ENCODE results near the gene SLC25A47. TPM values are rescaled to one million over a fixed set of nuclear protein-coding genes. Genes with fewer than 3 reads are reported as not detected.
"Not testable (repeated sequence)": the region's sequence is repeated elsewhere in the genome, so short reads cannot be mapped to it uniquely, and the experiment has no call there.

The SLC25A47 gene
- polyA plus RNA-seq, 10 donors = 0.11 to 0.14 TPM; not detected in 8

DNA sequence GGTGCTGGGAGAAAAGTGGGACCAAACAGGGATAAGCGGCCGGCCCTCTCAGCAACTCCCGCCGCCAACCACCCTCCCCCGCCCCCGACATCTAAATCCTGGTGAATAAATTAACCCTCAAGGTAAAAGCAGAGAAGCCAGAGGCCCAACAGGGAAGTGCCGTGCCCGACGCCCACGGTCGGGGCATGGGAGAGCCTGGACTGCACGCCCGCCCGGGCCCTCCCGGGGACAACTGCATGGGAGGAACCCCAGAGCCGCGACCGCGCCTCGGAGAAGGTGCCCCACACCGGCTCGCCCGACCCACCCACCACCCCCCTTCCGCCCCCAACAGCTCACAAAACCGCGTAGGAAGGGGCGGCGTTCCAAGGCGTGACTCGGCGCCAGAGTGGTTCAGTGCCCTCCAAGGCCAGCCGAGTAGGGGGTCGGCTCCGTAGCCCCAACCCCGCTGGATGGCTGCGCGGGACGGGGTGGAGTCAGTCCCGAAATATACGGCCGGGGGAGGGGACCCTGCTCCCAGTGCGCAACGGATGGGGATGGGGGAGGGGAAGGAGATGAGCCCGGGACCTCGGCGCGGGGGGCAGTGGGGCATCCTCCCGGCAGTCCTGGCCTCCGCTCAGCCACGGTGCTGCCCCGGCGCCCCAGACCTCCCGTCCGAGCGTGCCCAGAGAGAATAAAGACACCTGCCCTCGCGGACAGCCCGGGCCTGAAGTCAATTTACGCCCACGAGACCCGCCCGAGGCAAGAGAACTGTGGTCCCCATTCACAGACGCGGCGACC lies 17.6 kb upstream of the SLC25A47 start:
- DNase-seq = peak in 1 of 3 donors; percentile 50

DNA sequence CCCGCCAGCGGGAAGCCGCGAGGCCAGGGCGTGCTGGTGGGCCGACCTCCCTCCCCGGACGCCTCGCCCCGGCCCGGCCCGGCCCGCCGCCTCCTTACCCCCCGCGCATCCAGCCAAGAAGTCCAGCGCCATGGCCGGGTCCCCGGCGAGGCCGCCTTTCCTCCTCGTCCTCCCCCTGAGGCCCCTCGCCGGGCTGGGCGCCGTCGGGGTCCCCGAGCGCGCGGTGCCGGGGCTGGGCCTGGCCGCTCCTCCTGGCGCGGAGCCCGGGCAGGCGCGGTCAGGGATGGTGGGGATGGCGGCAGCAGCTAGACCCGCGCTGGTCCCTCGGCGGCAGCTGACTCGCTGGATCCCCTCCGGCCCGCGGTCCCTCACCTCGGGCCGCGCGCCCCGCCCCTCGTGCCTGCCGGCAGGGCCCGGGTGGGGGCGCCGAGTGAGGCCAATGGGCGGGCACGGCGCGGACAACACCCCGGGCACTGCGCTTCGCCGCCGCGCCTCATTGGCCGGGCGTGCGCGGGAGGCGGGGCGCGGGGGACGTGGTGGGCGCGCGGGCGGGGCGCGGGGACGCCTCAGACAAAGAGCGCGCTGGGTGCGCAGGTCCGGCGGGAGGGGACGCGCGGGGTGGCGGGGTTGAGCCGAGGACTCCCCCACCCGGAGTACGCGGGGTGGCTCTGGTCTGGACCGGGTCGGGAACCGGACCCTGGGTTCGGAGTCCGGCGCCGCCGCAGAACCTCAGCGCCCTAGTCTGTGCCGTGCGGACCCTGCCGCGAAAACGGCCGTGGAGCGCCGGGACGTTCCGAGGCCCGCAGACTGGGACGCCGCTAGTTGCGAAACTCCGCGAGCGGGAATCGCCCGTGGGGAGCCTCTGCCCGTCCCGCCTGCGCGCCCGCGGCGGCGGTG lies 16.8 kb upstream of the SLC25A47 start, which contains the start of gene SLC25A29:
SLC25A29 (minus strand) TSS at position 344 of the 897 bp plus-strand sequence; CDS start at position 132, 212 bp downstream.
- peak; percentile 87 to 95 (median 90) for DNase-seq

DNA sequence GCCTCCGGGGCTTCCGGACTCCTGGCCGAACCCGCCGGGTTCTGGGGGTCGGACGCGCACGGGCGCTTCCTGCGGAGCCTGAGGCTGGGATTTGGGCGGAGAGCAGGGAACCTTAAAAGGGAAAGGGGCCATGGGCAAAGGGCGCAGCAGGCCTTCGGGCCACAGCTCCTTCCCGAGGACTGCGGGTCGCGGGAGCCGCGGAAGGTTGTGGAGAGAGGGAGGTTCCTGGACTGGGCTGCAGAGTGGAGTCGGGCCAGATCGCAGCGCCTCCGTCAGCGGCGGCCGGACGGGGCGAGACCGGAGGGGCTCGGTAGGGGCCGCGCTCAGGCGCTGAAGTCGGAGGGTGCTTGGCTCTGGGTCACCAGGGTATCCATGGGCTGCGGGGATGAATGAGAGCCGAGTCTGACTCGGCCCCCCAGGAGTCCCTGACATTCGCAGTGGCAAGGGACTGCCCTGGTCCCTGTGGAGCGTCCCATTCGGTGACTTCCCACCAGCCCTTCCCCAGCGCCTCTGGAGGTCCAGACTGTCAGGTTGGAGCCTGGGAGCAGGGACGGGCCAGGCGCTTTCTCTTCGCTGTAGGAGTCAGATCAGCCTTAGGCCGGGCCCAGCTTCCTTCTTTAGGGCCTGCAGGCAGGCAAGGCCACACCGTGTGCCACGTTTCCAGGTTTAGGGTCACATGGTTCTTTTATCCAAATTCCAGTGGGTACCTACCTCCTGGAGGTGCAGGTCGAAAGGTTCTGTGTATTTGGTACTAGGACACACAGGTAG lies 16.0 kb upstream of the SLC25A47 start:
- peak in 1 of 3 donors; percentile 40 for DNase-seq

DNA sequence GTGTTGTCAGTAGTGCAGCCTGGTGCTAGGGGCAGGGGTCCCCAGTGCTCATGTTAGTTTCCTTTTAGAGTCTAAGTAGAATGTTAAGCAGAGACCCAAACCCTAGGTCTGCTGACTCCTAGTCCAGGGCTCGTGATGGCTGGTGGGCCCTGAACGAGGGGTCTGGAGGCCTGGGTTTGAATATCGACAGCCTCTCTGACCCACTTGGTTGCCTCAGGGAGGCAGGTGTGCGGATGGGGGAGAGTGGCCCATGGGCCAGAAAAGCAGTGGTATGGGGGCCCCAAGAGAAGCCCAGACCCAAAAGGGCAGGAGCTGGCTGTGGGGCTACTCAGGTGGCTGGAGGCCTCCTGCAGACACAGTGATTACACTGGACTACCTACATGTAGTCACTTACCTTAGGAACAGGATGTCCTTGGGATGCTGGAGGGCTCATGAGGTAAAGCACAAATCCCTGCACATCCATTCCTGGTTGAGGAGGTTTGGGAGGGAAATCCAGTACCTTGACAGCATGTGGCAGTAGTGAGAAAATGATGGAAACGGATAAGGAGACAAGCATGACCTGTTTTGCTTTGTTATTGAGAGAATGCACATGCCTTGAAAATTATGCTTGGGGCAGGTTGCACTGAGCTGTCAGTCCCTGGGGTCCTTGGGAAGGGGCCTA lies 15.2 kb upstream of the SLC25A47 start:
- no peak for DNase-seq

DNA sequence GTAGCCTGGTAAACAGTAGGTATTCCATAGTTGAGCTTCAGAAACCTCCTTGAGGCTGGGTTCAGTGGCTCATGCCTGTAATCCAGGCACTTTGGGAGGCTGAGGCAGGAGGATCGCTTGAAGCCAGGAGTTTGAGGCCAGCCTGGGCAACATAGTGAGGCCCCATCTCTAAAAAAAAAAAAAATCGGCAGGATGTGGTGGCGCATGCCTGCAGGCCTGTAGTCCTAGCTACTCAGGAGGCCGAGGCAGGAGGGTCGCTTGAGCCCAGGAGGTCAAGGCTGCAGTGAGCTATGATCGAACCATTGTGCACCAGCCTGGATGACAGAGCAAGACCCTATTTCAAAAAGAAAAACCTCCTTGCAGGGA lies 14.7 kb upstream of the SLC25A47 start:
- not testable (repeated sequence) for DNase-seq

DNA sequence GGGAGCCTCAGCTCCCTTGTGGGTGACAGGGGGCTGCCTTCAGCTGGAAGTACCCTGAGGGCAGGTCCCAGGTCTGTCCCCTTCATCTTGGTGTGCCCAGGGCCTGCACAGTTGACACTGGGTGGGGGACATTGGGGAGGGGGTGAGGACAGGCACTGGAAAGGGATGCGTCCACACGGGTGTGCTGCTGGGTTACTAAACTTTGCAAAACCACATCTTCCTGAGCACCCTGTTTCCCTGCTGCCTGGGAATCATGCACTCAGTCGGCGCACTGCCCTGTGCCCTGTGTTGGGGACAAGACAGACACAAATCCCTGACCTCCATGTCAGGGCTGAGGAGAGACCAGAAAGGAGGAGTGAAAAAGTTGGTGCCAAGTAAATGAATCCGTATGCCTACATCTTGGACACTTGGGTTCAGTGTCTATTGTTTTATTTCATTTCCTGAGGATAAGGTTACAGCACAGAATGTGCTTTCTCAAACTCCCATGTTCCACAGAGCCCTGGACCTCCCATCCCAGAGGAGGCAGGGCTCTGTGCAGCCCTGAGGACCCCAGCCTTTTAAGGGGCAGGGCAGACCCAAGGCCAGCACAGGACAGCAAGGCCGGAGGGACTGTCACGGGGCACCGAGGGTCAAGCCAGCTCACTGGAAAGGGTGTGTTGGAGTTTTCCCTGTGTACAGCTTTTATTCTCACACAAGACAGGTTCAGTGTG lies 14.0 kb upstream of the SLC25A47 start:
- DNase-seq = no peak

DNA sequence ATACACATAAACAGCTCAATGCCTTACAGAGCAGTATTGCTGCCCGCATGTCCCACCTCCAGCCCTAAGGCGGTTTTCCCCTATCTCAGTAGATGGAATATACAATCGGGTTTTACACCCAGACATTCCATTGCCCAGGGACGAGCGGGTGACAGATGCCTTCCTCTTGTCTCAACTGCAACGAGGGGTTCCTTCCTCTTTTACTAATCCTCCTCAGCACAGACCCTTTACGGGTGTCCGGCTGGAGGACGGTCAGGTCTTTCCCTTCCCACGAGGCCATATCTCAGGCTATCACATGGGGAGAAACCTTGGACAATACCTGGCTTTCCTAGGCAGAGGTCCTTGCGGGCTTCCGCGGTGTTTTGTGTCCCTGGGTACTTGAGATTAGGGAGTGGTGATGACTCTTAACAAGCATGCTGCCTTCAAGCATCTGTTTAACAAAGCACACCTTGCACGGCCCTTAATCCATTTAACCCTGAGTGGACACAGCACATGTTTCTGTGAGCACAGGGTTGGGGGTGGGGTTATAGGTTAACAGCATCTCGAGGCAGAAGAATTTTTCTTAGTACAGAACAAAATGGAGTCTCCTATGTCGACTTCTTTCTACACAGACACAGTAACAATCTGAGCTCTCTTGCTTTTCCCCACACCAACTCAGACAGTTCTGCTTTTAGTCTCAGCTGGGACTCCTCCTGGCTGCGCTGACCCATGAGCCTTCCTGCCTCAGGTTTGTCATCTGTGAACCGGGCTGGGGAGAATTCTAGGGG lies 10.8 kb upstream of the SLC25A47 start:
- DNase-seq = not testable (repeated sequence)

DNA sequence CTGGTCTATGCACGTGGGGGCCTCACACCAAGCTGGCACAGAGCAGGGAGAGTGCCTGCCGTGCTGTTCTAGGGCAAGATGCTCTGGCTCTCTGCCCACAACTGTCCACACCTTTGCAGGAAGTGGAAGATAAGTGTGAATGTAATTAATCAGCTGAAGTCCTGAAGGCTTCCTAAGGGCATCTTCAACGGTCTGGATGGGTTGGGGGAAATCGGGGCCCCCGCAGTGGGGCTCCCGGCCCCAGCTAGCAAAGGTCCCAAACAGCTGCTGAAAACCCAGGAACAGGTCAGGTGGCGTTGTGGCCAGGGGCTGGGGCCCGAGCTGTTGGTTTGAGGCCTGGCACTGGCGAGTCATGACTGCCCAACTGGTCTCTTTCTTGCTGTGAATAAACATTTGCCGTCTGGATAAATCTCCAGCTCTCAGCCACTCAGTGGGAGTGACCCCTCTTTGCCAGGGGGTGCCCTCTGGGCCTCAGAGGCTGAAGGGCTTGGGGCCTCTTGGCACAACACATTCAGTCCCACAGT lies 10.2 kb upstream of the SLC25A47 start:
- no peak for DNase-seq

DNA sequence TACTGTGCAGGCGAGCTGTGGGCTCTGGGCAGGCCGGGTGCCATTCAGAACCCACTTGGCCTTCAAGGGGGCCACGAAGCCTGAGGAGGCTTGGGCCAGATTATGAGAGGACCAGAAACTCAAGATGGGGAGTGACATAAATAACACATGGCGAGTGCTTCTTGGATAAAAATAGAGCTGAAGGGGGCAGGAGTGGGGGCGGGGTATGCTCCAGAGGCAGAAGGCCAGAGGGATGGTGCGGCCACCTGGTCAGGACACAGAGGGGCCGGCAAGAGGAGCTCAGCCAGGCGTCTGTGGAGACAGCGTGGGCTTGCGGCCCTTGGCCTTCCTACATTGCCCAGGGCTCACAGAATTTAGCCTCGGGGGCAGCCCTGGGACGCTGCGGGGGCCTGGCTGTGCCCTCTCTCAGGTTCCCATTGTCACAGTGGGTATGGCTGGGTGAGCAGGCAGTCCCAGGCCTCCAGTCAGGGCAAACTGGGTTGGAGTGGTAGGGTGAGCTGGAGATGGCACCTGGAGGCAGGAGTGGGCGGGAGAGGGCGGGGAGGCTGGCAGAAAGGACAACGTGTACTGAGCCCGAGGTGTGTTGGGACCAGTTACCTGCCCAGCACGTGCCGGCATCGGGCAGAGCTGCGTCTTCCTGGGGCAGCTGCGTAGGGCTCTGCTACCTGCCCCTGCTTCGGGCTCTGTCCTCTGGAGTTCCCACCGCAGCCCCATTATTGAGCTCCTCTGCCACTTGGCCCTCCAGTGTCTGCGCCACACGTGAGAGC lies 9.5 kb upstream of the SLC25A47 start:
- DNase-seq = peak in 2 of 3 donors; percentile 34 to 51

DNA sequence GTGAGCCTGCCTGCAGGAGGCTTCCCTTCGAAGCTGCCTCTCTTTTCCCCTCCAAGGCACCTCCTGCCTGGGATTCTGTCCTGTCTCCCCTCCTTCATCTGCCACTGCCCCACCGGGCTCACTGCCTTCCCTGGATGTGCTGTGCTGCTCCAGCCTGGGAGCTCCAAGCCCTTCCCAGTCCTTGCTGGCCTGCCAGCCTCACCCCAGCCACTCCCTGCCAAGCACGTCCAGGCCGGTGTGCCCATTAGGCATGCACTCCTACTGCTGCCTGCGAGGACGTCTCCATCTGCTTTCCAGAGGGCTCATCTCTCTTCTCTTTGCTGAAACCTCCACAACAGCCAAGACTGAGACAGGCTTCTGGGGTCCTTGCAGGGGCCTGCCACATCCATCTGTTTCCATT lies 8.4 kb upstream of the SLC25A47 start:
- DNase-seq = no peak

DNA sequence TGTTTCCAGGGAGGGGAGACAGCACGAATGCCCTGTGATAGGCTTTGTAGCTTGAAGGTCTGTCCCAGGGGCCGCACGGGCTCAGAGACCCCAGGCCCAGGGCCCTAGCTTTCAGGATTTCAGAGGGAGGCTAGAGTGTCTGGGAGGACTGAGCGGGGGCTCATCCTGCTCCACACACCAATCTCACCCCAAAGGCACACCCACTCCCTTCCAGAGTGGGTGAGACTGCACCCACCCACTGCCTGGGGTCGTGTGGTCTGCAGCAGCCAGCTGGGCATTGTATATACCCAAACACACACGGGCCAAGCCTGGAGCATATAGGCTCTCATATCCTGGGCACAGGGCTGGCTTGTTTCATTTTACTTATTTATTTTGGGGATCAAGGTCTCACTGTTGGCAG lies 5.8 kb upstream of the SLC25A47 start:
- no peak for DNase-seq

DNA sequence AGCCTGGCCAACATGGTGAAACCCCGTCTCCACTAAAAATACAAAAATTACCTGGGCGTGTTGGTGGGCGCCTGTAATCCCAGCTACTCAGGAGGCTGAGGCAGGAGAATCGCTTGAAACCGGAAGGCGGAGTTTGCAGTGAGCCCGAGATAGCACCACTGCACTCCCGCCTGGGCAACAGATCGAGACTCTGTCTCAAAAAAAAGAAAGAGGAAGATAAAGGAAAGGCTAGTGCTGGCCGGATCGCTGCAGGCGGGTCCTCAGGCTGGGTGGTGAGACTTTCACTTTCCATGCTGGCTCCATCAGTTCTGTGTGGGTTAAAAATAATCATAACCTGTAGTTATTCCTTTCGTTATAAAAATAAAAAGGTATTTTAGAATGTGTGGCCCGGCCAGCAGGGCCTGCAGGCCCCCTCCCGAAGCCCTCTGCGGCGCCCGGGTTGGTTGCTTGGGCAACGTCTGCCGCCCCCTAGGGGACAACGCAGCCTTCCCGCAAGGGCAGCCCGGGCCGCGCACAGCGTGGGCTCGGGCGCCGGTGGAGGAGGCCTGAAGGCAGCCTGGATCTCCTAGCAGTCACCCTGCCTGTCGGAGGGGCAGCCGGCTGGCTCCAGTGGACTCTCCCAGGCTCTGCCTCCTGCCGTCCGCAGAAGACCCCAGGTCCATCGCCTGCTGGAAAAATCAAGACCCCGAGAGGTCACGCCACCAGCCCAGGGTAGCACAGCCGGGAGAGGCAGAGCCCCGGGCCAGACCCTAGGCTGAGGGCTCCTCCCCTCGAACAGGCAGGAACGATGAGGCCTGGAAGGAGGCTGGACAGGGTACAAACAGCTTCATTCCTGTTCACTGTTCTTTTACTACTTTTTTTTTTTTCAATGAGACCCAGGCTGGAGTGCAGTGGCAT lies 5.0 kb upstream of the SLC25A47 start:
- peak in 2 of 3 donors; percentile 62 to 71 for DNase-seq

DNA sequence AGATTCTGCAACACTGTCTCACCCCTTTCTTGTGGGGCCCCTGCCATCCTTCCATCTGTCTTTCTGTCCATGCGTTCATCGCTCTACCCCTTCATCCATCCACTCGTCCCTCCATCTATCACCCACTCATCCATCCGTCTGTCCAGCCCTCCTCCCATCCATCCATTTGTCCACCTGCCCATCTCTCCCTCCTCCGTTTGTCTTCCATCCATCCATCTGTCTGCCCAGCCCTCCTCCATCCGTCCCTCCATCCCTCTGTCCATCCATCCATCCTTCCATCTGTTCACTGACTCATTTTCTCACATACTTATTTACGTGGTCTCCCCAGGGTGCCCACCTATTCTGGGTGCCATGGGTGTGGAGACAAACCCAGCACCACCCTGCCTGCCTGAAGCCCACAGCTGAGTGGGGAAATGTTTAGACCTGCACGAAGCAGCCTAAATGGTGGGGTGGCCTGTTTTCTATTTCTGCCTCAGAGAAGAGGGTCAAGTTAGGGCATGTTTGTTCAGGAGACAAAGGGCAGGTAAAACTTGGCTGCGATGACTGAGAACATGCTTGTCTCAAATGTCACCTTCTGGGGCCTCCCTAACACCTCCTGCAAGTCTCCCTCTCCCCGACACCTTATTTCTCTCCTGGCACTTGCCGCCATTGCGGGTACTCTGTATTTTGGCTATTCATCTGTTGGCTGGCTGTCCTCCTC lies 2.8 kb upstream of the SLC25A47 start:
- no peak for DNase-seq

DNA sequence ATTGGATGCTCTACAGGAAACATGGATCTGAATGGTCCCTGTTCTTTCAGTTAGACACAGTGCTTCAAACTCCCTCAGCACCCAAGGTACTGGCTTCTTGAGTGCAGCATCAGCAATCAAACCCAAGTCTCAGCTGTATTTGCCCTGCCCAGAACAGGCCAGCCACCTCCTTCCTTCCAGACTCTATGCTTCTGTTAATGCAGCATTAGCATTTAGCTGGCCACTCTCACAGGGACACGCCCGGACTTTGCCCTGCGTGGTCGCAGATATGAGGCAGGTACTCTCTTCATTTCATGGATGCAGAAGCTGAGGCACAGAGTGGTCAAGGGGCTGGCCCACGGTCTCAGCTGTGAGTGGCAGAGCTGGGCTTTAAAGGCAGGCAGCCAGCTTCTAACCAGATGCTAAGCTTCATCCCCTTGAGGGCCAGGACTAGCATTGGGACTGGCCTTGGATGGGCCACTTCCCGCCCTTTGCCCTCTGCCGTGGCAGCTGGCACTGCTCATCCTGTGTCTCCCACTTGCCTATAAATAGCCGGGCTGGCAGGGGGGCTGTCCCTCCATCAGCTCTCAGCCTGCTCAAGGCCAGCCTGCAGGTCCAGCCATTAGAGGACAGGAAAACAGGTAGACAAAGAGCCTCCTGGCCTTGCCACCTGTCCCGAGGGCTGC lies 1.5 kb upstream of the SLC25A47 start:
- no peak for DNase-seq

DNA sequence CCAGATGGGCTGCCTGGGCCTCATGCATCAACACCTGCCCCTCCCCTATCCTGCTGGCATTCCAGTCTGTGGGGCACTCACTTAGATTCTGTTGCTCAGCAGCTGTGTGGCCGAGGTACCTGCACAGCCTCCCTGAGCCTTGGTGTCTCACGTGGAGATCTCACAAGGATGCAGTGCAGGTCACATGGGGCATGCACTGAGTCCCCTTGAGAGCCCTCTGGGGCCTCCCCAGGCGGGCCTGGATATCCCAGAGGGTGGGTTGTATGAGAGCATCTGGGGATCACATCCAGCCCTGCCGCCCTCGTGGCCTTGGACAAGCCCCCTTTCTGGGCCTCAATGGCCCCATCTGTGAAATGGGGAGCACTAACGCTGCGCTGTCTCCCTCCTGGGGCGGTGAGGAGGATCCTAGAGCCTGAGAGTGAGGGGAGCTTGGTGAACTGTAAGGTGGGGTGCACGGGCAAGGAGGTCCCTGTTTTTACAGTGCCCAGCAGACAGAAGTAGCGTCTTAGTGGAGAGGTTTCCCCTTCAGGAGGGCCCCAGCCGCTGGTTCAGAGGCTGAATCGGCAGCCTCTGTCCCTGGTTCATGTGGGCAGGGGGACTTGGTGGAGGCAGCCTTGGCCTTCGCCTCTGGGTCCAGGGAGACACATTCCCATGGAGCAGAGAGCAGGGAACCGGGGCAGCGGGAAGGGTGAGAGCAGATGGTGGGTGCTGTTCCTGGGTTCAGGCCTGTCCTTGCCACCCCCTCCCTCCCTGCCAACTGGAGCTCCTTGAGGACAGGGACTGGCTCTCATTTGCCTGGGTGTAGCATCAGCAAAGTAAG lies 791 bp upstream of the SLC25A47 start:
- no peak for DNase-seq

DNA sequence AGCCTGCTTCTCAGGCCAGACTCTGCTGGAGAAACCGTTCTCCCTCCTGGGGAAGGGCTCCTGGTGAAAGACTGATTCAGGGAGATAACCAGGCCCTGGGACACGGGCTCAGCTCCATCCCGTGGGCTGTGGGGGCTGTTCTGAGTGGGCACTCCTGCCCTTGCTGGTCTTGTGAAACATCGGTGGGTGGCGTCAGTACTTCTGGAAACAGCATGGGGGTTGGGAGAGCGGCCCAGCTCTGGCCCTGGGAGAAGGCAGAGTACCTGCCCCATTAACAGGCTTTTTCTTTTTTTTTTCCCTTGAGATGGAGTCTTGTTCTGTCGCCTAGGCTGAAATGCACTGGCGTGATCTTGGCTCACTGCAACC lies 786 bp downstream of the SLC25A47 start:
- no peak for DNase-seq

Data from muscle of back (tissue), 11 donors.